ENCODE data around the gene NEK11.

NEK11 gene

DNA sequence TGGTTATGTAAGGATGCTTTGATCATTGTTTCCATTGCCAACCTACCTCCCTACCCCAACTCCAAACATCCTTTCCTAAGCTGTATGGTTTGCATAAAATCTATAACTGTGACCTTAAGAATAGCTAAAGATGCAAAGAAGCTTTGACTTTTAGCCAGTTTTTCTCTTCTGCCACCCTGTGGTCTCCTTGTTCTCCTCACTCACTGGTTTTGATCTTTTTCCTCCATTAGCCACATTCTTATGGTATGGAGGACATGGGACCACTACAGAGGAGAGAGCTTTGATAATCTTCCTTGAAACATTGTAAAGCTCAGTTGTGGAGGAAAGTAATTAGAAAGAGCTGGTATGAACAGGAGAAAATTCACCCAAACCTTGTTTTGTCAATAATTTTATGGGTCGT is 115.9 kb downstream of the NEK11 start:
- DNase-seq, result no peak

DNA sequence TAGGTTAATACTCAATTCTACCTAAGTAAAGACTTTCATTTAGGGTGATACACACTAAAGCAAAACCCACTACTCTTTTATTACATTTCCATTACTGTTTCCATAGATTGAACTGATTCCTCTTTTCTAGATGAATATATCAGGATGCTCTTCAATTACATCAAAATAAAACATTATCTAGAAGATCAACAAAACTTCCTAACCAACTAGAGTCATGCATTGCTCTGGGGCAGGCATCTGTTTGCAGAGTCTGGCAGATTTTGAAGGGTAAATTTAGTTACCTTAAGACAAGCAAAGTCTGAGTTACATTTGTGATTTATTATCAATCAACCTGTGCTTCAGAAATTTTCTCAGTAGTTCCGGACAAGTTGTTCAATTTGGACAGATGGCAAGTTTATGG is 117.1 kb downstream of the NEK11 start:
- DNase-seq, result no peak

DNA sequence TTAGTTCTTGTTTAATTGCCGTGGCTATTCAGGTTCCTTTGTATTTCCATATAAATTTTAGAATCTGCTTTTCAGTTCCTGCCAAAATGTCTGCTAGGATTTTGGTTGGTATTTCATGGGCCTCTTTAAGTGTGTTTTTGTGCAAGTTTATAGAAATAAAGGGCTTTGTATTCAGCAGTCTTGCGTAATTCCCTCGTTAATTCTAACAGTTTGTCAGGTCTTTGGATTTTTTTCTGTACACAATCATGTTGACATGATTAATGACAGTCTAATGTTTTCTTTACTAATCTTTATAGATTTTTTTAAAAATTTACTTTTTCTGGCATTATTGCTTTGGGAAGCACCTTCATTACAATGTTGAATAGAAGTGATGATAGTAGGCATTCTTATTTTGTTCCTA is 120.9 kb downstream of the NEK11 start:
- no peak for DNase-seq

DNA sequence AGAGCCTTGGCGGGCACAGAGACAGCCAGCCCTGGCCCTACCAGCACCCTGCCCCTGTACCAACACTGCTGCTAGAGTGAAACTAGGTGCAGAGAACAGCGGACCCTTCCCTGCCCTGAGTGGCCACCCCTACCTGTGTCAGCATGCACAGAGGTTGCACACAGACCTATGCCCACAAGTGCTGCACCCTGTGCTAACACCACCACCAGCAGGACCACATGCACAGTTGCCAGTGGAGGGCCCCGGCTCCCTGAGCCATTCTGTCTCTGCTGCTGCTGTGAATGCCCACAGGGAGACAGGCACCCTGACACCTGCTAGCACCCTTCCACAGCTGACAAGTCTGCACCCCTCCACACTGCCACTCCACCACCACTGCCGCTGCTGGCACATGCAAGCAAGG is 131.8 kb downstream of the NEK11 start:
- no peak for DNase-seq

DNA sequence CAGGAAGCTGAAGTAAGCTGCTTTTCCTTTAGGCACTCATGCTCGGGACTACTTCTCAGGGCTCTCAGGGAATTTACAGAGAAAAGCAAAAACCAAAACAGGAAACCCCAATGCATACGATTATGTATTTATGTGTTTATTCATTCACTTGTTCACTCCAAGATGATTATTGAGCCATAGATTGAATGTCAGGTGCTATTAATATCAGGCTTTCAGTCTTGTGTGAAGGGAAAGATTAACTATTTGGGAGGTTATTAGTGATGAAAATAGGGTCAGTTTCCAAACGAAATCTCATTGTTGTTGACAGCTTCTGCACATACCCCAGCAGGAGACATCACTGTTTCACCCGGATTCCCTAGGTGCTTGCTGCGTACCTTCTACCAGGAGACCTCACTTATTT is 135.8 kb downstream of the NEK11 start:
- no peak for DNase-seq

DNA sequence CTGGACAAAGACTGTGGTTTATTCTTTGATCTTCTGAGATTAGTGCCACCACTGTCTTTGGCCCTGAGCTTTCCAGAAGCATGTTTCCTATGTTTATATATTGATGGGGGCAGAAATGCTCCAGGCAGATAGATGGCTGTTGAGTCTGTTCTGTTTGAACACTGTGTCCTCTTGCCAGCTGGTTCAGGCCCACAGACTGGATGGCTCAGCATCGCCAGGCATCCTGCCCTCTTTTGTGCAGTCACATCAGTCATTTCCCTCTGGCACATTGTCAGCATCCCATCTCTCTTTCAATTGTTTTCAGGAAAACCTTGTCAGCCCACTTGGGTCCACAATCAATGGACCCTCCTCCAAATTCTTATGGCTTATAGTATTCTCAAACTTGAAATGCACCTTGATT is 141.2 kb downstream of the NEK11 start:
- DNase-seq, result no peak

DNA sequence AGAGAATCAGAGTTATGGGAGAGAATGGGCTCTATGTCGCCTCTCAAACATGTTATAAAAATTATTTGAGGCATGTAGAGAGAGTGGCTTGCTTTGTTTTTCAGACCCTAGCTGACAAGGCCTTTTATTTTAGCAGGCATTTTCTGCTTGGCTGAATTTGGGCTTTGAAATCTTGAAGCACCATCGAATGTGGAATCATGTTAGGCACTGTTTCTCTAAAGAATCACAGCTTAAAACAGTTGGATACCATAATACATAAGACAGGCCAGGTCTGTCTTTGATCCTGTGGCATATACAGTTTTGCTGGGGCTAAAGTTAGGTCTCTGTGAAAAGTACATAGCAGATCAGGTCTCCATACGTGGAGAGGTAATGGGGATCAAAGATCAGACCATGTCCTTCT is 142.7 kb downstream of the NEK11 start:
- no peak for DNase-seq

DNA sequence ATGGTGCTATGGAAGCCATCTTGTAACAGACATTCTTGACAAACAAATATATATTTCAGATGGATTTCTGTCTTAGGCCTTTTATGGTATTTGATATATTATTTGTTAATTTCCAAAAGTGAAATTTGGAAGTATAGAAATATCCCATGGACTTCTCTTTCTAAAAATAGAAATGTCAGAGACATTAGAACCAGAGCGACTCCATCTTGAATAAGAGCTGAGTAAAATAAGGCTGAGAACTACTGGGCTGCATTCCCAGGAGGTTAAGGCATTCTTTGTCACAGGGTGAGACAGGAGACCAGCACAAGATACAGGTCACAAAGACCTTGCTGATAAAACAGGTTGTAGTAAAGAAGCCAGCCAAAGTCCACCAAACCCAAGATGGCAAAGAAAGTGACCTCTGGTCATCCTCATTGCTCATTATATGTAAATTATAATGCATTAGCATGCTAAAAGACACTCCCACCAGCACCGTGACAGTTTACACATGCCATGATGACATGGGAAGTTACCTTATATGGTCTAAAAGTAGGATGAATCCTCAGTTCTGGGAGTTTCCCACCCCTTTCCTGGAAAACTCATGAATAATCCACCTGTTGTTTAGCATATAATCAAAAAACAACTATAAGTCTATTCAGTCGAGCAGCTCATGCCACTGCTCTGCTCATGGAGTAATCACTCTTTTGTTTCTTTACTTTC is 146.0 kb downstream of the NEK11 start:
- no peak for DNase-seq

DNA sequence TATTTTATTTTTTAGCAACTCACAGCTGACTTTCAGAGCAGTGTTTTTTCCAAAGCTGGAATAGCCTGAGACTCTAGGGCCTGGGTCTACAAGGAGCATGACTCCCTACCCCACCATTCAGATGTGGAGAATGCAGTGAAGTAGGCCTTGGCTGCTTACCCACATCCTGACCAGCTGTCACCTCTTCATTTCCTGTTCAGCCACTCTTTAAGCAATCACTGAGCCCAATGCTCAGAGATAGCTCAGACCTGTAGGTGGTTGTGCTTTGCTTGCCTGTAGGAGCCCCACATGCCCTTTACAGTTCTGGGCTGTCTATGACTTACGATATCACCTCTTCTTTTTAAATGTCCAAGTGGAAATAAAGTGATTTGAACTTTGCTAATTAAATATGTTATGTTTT is 148.1 kb downstream of the NEK11 start:
- no peak for DNase-seq

DNA sequence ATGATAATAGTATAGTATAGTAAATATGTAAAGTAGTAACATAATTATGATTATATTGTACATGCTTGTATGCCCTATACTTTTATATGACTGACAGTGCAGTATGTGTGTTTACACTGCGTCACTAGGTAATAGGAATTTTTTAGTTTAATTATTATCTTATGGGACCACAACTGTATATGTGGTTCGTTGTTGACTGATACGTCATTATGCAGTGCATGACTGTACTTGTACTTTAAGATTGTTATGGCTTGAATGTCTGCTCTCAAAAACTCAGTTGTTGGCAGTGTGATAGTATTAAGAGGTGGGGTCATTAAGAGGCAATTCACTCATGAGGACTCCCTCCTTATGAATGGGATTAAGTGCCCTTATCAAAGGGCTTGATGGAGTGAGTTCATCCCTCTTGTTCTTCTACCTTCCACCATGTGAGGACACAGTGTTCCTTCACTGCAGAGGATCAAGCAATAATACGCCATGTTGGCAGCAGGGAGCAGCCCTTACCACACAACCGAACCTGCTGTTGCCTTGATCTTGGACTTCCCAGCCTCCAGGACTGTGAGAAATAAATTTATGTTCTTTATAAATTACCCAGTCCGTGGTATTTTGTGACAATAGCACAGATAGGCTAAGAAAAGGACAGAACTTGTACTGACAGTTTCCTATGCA is 152.2 kb downstream of the NEK11 start:
- no peak for DNase-seq

DNA sequence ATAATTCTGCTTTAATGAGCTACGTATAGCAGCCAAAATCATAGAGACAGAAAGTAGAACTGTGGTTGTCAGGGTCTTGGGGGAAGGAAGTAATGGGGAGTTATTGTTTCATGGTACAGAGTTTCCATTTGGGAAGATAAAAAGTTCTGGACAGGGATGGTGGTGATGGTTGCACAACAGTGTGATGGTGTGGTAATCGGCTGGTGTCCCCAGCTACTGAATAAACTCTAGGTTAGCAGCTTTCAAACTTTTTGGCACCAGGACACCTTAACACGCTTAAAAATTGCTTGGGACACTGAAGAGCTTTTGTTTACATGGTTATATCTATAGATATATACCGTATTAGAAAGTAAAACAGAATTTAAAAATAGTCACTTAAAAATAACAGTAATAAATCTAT is 166.0 kb downstream of the NEK11 start:
- DNase-seq, result no peak

DNA sequence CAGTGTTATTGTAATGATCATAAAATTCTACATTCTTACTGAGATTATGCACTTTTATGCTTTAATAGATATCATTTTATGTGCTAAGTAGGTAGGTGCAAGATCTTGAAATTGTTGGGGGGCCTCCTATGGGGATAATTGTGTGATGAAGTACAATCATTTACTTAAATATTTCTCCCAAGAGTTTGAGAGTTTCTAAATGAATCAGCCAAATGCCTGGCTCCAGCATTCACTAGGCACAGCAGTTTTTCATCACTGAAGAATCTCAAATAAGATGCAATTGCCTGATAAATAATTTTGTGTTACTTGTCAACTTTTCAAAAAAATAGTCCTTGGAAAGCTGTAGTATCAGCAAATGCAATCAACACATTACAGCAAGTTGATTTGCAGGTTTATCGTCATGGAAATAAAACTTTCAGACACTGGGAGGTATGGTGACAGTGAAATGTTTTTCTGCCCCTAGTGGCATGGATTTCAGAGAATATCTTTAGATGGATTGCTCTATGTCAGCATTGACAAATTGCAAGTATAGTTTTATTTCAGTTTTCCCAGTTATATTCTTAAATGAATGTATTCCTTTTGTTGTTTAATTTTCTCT is 167.1 kb downstream of the NEK11 start:
- DNase-seq, result no peak

DNA sequence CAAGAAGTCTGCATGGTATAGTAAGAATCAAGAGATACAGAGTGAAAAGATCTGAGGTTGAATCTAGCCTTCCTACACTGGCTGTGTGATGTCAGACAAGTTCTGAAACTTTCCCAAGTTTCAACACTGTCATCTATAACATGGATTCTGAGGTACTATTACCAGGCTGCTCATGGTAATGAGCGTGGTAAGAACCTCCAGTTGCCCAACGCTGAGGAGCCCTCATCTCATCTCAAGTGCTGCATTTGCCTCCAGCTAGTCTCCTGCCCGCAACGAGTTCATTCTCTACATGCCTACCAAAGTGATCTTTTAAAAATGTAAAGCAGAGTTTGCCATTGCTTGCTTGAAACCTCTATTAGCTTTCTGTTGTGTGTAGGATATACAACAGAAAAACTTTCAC is 168.1 kb downstream of the NEK11 start:
- DNase-seq, result no peak

DNA sequence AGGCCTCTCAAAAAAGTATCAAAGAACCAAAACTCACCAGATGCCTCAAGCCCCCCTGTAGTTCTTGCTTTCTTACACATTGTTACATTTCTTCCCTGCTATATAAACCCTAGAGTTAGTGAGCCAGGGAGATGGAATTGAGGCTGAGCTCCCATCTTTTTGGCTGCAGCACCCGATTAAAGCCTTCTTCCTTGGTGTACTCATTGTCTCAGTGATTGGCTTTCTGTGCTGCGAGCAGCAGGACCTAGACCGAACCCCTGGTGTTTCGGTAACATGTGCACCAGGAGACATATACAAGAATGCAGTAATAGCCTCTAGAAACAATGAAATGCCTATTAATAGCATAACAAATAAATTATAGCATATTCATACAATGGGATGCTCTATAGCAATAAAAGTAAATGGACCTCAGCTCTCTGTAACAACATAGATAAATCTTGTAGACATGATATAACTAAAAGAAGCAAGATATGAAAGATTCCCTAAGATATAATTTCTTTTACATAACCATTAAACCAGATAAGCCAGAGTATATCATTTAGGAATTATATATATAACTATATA is 174.0 kb downstream of the NEK11 start:
- no peak for DNase-seq

DNA sequence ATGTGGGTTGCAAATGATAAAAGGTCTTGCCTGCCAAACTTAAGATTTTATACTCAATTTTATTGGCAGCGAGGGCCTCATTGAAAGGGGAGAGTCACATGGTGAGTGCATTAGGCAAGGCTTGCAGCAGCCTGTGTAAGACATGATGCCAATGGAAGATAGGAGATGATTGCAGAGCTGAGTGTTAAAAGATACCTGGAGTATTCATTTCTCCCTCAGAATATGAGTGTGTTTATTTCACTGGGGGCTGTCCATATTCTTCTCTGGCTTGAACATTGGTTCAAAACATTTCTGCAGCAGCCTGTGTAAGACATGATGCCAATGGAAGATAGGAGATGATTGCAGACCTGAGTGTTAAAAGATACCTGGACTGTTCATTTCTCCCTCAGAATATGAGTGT is 189.7 kb downstream of the NEK11 start:
- no peak for DNase-seq

DNA sequence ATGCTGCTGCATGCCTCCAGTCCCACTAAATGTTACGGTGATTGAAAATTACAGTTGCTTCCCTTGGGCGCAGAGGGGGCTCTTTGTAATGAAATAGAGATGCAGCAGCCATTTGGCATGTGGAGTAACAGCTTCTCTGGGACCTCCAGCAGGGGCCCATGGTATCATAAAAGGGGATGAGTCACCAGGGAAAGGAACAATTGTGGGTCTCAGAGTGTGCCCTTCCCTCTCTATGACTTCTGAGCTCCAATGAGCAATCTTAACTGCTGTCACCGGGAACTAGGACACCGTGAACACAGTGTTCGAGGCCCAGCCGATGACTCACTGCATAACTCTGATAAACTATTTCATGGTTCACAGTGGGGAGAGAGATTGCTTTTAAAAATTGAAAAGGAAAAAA is 190.1 kb downstream of the NEK11 start:
- DNase-seq, result no peak

DNA sequence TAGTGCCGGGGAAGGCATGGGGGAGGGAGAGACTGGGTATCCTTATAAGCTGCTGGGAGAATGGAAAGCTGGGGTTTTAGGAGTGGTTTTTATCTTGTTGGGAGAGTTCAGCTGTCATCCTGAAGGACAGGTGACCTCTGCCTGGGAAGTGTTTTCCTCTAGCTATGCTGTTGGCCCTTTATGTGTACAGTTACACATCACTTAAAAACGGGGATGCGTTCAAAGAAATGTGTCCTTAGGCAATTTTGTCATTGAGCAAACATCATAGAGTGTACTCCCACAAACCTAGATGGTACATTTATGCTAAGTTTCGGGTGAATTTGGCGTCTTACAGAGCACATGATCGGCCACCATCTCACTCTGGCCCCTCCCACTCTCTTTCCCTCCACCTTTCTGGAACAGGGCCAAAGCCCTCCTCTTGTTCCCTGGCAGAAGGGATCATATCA is 190.6 kb downstream of the NEK11 start:
- DNase-seq, result no peak

DNA sequence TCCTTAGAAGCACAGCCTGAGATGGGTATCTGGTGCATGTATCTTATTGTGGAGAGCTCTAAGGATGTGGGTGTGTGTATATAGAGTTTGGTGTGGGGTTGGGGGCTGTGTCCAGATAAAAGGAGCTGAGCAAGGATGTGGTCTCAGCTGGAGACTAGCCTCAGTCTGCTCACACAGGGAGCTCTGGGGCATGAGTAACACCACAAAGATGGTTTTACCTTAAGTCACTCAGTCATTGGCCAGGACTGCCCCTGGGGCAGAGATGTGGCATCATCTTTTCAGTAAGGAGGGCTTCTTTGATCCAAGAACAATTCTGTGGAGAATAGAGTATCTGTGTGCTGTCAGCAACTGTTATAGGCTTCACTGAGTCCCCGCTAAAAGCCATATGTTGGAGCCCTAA is 191.5 kb downstream of the NEK11 start:
- DNase-seq, result no peak

DNA sequence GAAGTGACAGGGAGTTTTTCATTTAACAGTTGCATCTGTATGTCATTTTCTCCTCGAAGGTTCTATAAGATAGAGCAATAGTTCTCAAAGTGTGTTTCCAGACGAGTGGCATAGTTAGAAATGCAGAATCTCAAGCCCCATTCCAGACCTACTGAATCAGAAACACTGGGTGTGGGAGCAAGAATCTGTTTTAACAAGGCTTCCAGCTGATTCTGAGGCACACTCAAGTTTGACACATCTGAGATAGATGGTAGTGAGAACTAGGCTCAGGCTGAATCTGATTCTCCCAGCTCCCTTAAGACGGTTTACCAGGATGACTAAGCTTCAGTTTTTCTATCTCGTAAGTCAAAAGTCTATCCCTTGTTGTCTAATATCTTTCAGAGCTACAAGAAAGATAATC is 195.1 kb downstream of the NEK11 start:
- no peak for DNase-seq

DNA sequence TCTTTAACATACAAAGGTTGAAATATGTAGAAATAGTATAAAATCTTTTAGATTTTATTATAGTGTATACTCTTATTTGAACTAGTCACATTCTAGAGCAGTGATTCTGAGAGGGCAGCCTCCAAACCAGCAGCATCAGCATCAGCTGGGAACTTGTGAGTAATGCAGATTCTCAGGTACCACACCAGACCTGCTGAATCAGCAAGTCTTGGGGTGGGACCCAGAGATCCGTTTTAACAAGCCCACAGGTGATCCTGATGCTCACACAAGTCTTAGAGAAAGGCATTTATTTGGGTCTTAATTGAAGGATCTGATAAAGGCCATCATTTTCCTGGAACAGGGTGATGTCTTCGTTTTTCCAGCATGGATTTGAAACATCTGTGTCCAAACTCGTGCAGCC is 195.9 kb downstream of the NEK11 start:
- DNase-seq, result no peak

DNA sequence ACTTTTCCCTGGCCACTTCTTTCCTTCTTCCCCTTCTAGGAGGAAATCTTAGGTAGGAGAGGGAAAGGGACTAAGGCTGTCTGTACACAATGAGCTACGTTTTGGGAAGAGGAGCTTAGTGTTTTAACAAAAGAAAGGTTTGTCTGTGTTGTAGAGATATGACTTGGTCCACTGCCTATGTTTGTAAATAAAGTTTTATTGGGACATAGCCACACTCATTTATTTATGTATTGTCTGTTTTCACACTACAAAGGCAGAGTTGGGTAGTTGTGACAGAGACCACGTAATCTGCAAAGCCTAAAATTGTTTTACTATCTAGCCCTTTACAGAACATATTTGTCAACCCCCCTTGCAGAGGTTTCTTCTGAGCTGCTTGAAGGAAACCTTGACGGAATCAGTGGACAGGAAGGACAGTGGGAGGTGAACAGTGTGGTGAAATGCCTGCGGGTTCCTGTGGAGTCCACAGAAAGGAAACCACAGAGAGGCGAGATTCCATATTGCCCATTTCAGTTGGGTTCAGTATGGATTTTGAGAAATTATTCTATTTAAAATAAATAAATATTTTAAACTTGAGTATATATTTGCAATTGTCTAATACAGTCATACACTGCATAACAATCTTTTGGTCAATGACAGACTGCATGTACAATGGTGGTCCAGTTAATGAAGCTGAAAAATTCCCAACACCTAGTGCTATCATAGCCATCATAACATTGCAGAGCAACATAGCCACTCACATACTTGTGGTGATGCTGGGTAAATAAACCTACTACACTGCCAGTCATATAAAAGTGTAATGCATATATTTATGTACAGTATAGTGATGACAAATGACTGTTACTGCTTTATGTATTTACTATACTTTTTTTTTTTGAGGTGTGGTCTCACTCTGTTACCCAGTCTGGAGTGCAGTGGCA is 197.0 kb downstream of the NEK11 start:
- DNase-seq, result no peak

DNA sequence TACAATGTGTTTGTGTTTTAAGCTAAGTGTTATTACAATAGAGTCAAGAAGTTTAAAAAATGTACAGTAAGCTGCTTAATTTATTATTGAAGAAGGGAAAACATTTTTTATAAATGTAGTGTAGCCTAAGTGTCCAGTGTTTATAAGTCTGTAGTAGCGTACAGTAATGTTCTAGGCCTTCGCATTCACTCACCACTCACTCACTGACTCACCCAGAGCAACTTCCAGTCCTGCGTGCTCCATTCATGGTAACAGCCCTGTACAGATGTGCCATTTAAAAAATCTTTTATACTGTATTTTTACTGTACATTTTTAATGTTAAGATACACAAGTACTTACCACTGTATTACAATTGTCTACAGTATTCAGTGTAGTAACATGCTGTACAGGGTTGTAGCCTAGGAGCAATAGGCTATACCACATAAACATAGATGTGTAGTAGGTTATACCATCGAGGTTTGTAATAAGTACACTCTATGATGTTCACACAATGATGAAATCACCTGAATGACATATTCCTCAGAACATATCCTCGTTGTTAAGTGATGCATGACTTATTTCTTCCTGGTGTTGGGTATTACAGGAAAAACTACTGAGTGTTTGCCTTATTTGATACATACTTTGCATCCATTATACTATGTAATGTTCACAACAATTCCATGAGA is 198.3 kb downstream of the NEK11 start:
- no peak for DNase-seq

DNA sequence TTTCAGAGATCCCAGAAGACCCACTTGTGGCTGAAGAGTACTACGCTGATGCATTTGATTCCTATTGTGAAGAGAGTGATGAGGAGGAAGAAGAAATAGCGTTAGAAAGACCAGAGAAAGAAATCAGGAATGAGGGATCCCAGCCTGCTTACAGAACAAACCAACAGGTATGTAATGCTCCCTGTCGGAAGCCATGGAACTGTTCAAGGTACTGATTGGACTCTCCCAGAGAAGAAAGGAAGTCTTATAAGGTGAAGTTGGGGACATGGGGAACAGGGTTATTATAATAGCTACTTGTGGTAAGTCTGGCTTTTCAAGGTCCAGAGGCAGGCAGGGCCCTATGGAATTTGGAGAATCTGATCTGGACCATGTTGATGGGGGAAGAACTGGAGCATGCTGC is 201.8 kb downstream of the NEK11 start:
- DNase-seq, result no peak

All from NCI-H1694 treated with DMSO at 0.1 percent for 48 hours (cell line).